Measurements from ENCODE around the gene FGF8.

The FGF8 gene

GRCh38 chr10:101781984-101782810 is 6.3 kb upstream of the FGF8 start:
- no peak for DNase-seq (ENCODE audit: low read depth in 2 of 2)

GRCh38 chr10:101781655-101781983 is 5.7 kb upstream of the FGF8 start:
- no peak for DNase-seq (ENCODE audit: low read depth in 2 of 2)

GRCh38 chr10:101780818-101781654 is 5.1 kb upstream of the FGF8 start:
- peak; percentile 18 to 25 for DNase-seq (ENCODE audit: low read depth in 2 of 2)

- DNase-seq (ENCODE audit: low read depth in 2 of 2): no peak
Observed at GRCh38 chr10:101780187-101780817, 4.4 kb upstream of the FGF8 start.

- DNase-seq (ENCODE audit: low read depth in 2 of 2): peak; percentile 17 to 25
Observed at GRCh38 chr10:101779544-101780186, 3.8 kb upstream of the FGF8 start.

GRCh38 chr10:101778781-101779543 is 3.0 kb upstream of the FGF8 start:
- no peak for DNase-seq (ENCODE audit: low read depth in 2 of 2)

GRCh38 chr10:101778151-101778780 is 2.4 kb upstream of the FGF8 start:
- DNase-seq (ENCODE audit: low read depth in 2 of 2): no peak

GRCh38 chr10:101777619-101778145 is 1.8 kb upstream of the FGF8 start:
- DNase-seq (ENCODE audit: low read depth in 2 of 2): no peak

- no peak for DNase-seq (ENCODE audit: low read depth in 2 of 2)
Observed at GRCh38 chr10:101776161-101776817, 375 bp upstream of the FGF8 start.

- DNase-seq (ENCODE audit: low read depth in 2 of 2): no peak
Observed at GRCh38 chr10:101774589-101775272, 1.2 kb downstream of the FGF8 start.

GRCh38 chr10:101773923-101774588 is 1.9 kb downstream of the FGF8 start:
- no peak for DNase-seq (ENCODE audit: low read depth in 2 of 2)

- no peak for DNase-seq (ENCODE audit: low read depth in 2 of 2)
Observed at GRCh38 chr10:101772895-101773761, 2.8 kb downstream of the FGF8 start.

- DNase-seq (ENCODE audit: low read depth in 2 of 2): no peak
Observed at GRCh38 chr10:101772017-101772894, 3.7 kb downstream of the FGF8 start.

GRCh38 chr10:101771380-101771779 is 4.5 kb downstream of the FGF8 start:
- DNase-seq (ENCODE audit: low read depth in 2 of 2): no peak

GRCh38 chr10:101770331-101771215 is 5.3 kb downstream of the FGF8 start:
- DNase-seq (ENCODE audit: low read depth in 2 of 2): no peak

All from fibroblast of skin of left quadriceps (primary cell).